Measurements from ENCODE around the gene SPATA33. TPM values are rescaled to one million over a fixed set of nuclear protein-coding genes. Genes with fewer than 3 reads are reported as not detected.
A peak's percentile ranks its signal among the peaks of the same experiment; 100 is the strongest.

The SPATA33 gene
- total RNA-seq: 1 to 10 TPM; 7.1 to 9.1 TPM
- long read RNA-seq, partial matches to known transcripts: 0 of 2 reads
- long read RNA-seq, other reads (novel, unspliced or antisense): 2 of 2 reads

DNA sequence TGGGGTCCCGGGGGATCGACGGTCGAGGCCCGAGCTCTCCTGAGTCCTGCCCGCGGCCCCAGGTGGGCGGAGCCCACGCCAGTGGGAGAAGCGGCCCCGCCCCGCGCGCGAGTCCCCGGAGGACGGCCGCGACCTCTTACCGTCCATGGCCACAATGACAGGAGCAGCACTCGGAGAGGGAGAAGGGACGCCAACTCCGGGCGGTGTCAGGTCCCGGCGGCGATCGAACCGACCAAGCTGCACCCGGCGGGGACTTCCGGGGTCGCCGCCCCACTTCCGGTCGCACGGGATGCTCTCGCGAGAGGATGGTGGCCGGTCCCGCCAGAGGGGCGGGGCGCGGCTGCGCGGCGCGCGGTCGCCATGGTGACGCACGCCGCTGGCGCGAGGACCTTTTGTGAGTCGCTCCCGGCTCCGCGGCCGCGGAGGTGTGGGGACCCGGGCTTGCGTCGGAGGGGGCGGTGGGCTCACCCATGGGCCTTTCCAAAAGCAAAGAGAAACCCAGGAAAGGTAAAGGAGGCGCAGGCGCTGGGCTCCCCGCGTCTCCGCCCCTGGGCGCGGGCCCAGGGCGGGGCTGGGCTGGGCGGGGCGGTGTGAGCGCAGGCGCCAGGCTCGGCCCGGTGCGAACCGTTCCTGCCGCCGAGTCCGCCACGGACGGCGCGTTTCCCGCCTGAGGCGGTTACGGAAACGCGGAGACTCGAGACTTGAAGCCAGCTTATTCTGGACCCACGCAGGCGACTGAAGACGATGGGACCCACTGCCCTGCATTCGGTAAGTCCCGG, at the start of gene SPATA33, which contains the start of gene CHMP1A:
Gene SPATA33, plus strand, starts transcription at position 395 of the 779 bp plus-strand sequence. Its CDS starts 76 bp downstream, at position 471.
Gene CHMP1A, minus strand, starts transcription at position 267 of the 779 bp plus-strand sequence. Its CDS starts 120 bp downstream, at position 147.
- intact Hi-C loops (cut with DNase I, micrococcal nuclease): no loop called here
- DNase-seq: peak; percentile 84 to 93
- ATAC-seq: peak; percentile 94

DNA sequence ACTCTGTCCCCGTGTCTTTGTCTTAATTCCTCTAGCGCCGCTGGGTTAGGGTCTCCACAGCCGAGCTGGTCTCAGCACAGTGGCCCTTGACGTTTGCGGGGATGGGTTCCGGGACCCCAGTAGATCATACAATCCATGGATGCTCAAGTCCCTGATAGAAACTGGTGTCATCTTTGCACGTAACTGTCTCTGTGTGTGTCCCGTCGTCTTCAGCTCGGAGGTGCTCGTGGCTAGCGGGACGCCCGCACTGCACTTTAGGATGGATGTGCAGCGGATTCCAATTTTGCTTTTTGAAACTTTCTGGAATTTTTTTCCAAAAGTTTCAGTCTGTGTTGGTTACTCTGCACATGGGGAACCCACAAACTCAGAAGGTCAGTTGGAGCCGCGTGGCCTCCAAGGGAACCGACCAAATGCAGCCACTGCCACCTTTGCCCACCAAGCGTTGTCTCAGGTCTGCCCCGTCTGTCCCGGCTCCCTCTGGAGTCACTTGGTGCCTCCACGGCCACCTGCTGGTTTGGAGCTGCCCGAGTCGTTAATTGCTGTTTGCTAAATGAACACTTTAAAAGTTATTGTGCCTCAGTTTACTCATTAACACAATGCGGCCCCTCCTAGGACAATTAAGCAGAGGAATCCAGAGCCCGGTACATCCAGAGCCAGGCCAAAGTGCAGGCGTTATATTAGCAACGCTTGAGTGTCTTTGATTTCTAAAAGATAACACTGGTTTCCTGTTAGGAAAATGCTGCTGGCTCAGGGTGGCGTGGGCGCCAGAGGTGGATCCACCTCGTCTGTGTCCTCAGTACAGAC, 49.5 kb upstream of the SPATA33 start:
- DNase-seq (no peak), ATAC-seq (peak; percentile 59)
- intact Hi-C loops (cut with DNase I, micrococcal nuclease): no loop called here

DNA sequence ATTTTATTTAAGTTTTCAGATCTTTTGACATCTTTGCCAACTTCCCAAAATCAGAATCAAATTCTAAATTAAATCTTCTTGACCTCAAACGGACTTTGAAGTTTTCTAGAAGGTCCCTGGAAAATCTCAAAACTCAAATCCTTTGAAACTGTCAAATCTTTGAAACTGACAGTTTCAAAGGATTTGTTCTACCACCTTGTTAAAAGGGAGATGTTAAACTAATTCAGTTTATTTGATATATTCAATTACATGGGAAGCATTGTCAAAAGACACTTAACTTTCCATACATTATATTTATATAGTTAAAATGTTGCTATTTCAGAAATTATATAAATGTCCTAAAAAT, 47.6 kb upstream of the SPATA33 start:
- no peak for ATAC-seq
- no peak for DNase-seq
- intact Hi-C loops (cut with DNase I, micrococcal nuclease): no loop called here

DNA sequence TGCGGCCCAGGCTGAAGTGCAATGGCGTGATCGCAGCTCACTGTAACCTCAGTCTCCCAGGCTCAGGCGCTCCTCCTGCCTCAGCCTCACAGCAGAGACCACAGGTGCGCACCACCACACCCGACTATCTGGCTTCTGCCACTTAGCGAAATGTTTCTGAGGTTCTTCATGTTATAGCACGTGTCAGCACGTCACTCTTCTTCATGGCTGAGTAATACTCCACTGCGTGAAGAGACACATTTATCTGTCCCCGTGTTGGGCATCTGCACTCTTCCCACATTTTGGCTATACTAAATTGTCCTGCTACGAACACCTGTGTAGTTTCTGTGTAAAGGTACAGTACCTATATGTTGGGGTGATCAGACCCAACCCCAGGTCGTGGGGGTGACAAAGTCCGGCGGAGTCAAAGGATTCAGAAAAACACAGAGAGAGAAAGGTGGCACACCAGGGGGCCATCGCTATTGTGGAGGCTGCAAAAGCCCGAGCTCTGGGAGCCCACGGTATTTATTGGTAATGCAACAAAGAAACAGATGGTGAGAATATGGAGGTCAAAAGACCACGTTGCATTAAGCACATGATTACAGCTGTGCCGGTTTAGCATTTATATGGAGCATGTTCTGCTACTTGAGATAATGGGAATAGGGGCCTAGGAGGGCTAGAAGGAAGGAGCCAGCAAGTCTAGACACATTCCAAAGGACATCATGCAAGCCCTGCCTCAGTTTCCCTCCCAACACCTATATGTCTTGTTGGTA, 45.0 kb upstream of the SPATA33 start:
- ATAC-seq: no peak
- intact Hi-C loops (cut with DNase I, micrococcal nuclease): no loop called here
- no peak for DNase-seq

DNA sequence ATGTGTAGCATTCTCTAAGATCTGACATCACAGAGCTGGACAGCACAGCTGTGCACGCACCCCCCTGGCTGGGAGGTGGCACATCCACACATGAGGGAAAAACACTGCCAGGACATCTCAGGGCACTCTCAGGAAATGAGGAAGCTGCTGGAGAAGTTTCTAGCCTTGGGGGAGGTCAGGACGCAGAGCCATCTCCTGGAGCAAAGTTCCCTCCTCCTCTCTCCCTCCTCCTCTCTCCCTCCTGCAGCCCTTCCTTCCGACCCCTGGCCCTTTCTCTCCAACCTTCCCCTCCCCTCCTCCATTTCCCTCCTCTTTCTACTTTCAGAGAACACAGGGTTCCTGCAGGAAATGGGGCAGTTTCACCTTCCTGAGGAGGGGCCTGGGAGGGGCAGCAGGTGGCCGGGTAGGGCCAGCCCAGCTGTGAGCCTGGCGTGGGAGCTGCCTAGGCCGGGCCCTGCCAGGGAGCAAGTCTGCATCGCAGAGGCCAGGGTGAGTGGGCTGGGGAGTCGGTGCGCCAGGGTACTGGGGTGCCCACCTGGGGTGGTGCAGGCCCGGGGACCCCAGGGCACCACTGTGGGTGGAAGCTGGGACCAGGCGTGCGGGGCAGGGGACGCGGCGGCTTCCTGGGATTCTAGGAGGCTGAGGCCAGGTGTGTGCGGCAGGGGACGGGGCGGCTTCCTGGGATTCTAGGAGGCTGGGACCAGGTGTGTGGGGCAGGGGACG, 44.2 kb upstream of the SPATA33 start, which contains the start of gene DPEP1:
Gene DPEP1, plus strand, starts transcription at position 412 of the 723 bp plus-strand sequence. CDS start 16,769 bp downstream, outside the sequence.
- no peak for DNase-seq
- intact Hi-C loops (cut with DNase I, micrococcal nuclease): no loop called here
- peak; percentile 39 for ATAC-seq

DNA sequence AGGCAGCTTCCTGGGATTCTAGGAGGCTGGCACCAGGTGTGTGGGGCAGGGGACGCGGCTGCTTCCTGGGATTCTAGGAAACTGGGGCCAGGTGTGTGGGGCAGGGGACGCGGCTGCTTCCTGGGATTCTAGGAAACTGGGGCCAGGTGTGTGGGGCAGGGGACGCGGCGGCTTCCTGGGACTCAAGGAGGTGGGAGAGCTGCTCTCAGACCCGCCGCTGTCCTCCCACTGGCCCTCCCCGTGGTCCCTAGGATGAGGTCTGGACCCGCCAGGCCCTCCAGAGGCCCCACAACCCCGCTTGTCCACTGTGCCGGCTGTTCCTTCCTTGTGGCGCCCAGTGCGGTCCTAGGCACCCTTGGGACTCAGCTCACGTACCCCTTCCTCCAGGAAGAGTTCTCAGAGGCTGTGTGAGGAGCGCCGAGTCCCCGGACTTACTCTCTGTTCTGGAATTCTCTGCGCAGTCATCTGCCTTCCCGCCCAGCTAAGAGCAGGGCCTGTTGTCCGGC, 43.6 kb upstream of the SPATA33 start:
- DNase-seq (no peak), ATAC-seq (no peak)
- intact Hi-C loops (cut with DNase I, micrococcal nuclease): no loop called here

- no peak for DNase-seq
- ATAC-seq: peak; percentile 20
- intact Hi-C loops (cut with DNase I, micrococcal nuclease): no loop called here
These were observed 42.5 kb upstream of the SPATA33 start for GRCh38 chr16:89615176-89615575.

DNA sequence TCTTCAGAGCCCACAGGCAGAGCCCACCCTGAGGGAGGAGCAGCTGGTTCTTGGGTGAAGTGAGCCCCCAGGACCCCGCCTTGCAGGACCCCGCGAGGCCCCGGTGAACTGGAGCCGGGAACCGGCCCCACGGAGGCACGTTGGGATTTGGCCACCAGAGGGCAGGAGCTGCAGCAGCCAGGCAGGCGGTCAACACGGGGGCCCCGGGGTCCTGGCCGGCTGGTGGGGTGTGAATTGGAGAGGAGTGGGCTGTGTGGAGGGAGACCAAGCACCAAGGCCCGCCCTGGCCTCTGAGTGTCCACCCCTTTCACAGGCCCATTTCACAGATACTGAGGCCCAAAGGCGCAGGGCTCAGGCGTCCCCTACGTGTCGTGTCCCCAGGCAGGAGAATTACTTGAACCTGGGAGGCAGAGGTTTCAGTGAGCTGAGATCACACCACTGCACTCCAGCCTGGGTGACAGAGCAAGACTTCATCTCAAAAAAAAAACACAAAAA, 42.0 kb upstream of the SPATA33 start:
- ATAC-seq: peak; percentile 47
- DNase-seq: peak in 1 of 2 donors; percentile 42
- intact Hi-C loops (cut with DNase I, micrococcal nuclease): no loop called here

GRCh38 chr16:89616623-89617022, 41.0 kb upstream of the SPATA33 start:
- intact Hi-C loops (cut with DNase I, micrococcal nuclease): no loop called here
- ATAC-seq (no peak), DNase-seq (no peak)

- ATAC-seq: no peak
- no peak for DNase-seq
- intact Hi-C loops (cut with DNase I, micrococcal nuclease): no loop called here
These were observed 40.6 kb upstream of the SPATA33 start for GRCh38 chr16:89617036-89617435.

DNA sequence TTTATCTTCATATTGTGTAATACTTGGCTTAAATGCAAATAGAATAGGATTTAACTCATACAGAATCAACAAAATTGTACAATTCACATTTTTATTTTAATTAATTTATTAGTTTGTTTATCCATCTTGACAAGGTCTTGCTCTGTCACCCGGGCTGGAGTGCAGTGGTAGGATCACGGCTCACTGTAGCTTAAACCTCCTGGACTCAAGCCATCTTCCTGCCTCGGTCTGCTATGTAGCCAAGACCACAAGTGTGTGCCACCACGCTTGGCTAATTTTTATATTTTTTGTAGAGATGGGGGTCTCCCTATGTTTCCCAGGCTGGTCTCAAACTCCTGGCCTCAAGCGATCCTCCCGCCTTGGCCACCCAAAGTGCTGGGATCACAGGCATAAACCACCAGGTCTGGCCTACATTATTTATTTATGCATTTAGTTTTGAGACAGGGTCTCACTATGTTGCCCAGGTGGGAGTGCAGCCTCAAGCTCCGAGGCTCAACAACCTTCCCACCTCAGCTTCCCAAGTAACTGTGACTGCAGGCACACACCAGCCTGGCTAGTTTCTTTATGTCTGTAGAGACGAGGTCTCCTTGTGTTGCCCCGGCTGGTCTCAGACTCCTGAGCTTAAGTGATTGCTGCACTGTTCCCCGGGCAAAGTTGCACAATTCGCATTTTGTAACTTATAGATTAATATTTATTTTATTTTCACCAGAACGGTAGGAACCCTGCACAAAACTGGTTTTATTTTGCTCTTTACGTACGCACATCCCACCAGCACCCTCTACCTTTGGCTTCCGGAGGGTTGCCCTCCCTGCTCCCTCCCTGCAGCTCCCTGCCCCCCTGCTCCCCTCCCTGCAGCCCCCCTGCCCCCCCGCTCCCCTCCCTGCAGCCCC, 39.3 kb upstream of the SPATA33 start:
- DNase-seq (no peak), ATAC-seq (no peak)
- intact Hi-C loops (cut with DNase I, micrococcal nuclease): no loop called here

GRCh38 chr16:89619840-89620239, 37.8 kb upstream of the SPATA33 start:
- ATAC-seq (no peak), DNase-seq (no peak)
- intact Hi-C loops (cut with DNase I, micrococcal nuclease): no loop called here

DNA sequence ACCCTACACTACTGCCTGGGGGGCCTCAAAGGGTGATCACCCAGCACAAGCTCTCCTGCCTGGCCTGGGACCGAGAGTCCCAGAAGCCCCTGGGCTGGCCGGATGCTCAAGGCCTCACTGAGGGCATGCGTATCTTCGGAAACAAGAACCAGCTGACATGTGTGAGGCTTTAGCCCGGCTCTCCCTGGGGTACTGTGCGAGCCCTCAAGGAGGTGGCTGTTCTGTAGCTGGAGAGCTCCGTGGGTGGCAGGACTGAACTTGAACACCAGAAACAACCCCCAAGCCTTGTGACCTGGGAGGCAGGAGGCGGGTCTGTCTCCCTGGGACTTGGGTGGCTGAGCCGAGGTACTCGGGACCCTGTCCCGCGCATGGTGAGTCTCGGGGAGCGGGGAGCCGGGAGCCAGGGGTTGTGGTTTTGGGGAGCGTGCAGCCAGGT, 37.2 kb upstream of the SPATA33 start:
- intact Hi-C loops (cut with DNase I, micrococcal nuclease): no loop called here
- ATAC-seq: no peak

GRCh38 chr16:89621136-89621697, 36.4 kb upstream of the SPATA33 start:
- no peak for DNase-seq
- intact Hi-C loops (cut with DNase I, micrococcal nuclease): no loop called here
- no peak for ATAC-seq

More for the DNA sequence above, 37.2 kb upstream of the SPATA33 start:
- DNase-seq: no peak

DNA sequence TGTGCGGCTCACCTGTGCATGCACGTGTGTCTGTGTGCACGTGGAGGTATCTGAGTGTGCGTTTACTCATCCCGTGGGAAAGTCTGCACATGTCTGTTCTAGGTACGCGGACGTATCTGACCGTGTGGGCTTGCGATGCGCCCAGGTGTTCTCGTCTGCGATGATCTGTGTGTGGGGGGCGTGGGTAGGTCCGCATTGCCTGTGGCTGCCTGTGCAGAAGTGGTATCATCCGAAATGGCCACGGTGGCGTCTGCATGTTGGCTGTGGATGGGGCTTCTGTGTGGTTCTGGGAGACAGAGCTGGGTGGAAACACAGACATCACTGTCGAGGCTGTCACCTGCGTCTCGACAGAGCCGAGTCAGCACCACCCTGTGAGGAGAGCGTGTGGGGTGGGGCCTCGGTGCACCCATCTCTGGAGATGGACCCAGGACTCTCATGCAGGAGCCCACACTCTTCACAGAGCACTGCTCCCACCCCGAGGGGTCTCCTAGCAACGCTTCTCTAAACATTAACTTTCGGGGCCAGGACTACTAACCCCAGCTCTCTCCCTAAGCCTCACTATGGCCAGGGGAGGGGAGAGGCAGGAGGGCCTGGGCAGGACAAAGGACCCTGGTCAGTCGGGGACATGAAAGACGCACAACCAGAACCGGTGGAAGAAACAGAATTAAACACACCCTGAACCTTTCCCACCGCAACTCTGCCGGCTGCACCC, 35.8 kb upstream of the SPATA33 start:
- ATAC-seq (no peak), DNase-seq (no peak)
- intact Hi-C loops (cut with DNase I, micrococcal nuclease): no loop called here
